Stimulated activated CD4-positive, alpha-beta T cell treated with anti-CD3 and anti-CD28 coated beads, Interleukin-12 subunit alpha, Interleukin-12 subunit beta, amount 100 ng/mL, for 48 hours (primary cell): Measurements from ENCODE around the gene LYSMD4.
A peak's percentile ranks its signal among the peaks of the same experiment; 100 is the strongest.

Experiments
- DNase-seq, 3 donors: peaks; one replicate each; pipeline ENCODE4 v3.0.0-alpha.2; 2020; ENCODE audit warnings: low read depth in 2 of 3, low spot score in 1 of 3

LYSMD4 gene

GRCh38 chr15:99731336-99732123 lies 1.7 kb downstream of the LYSMD4 start:
- no peak for DNase-seq

- no peak for DNase-seq
Measured at GRCh38 chr15:99729920-99730319, 3.3 kb downstream of the LYSMD4 start.

- no peak for DNase-seq
Measured at GRCh38 chr15:99729327-99729726, 3.9 kb downstream of the LYSMD4 start.

- DNase-seq: no peak
Measured at GRCh38 chr15:99728916-99729315, 4.3 kb downstream of the LYSMD4 start.

- DNase-seq: no peak
Measured at GRCh38 chr15:99727733-99728132, 5.5 kb downstream of the LYSMD4 start.

GRCh38 chr15:99727330-99727729 lies 5.9 kb downstream of the LYSMD4 start:
- DNase-seq: no peak

- no peak for DNase-seq
Measured at GRCh38 chr15:99726333-99726732, 6.9 kb downstream of the LYSMD4 start.

- no peak for DNase-seq
Measured at GRCh38 chr15:99722406-99722805, 10.8 kb downstream of the LYSMD4 start.

GRCh38 chr15:99721896-99722295 lies 11.3 kb downstream of the LYSMD4 start:
- no peak for DNase-seq

GRCh38 chr15:99721104-99721778 lies 12.0 kb downstream of the LYSMD4 start:
- no peak for DNase-seq

GRCh38 chr15:99720533-99720932 lies 12.7 kb downstream of the LYSMD4 start:
- no peak for DNase-seq

GRCh38 chr15:99719096-99719541 lies 14.1 kb downstream of the LYSMD4 start:
- DNase-seq: no peak

GRCh38 chr15:99718421-99718820 lies 14.8 kb downstream of the LYSMD4 start:
- DNase-seq: no peak

GRCh38 chr15:99717161-99718009 lies 15.9 kb downstream of the LYSMD4 start:
- DNase-seq: no peak

GRCh38 chr15:99716540-99717095 lies 16.6 kb downstream of the LYSMD4 start:
- no peak for DNase-seq

GRCh38 chr15:99712415-99712814 lies 20.8 kb downstream of the LYSMD4 start:
- no peak for DNase-seq

- DNase-seq: no peak
Measured at GRCh38 chr15:99711625-99712024, 21.6 kb downstream of the LYSMD4 start.

GRCh38 chr15:99709243-99709986 lies 23.8 kb downstream of the LYSMD4 start:
- no peak for DNase-seq

GRCh38 chr15:99708563-99708962 lies 24.7 kb downstream of the LYSMD4 start:
- no peak for DNase-seq

GRCh38 chr15:99707473-99708270 lies 25.6 kb downstream of the LYSMD4 start:
- DNase-seq: peak in 1 of 3 donors; percentile 40
